ENCODE data around the gene PHF20. TPM values are rescaled to one million over a fixed set of nuclear protein-coding genes. Genes with fewer than 3 reads are reported as not detected.
"Not testable (repeated sequence)": the region's sequence is repeated elsewhere in the genome, so short reads cannot be mapped to it uniquely, and the experiment has no call there.

Gene PHF20
- total RNA-seq, 1 donor from 2014 or later: 76.1 TPM

GRCh38 chr20:35756404-35756803 lies 15.4 kb upstream of the PHF20 start:
- no peak for DNase-seq
- H3K27me3 Mint-ChIP-seq (ENCODE audit: unreplicated experiment): no peaks in the 10 kb centered on the region
- H3K9me3 Mint-ChIP-seq (ENCODE audit: unreplicated experiment): peaks cover 4% of the 10 kb centered on the region
- no peak overlapping the region for H3K4me3 Mint-ChIP-seq (ENCODE audit: unreplicated experiment)
- no peaks in the 10 kb centered on the region for H3K4me1 Mint-ChIP-seq (ENCODE audit: low read depth, unreplicated experiment)
- no peaks in the 10 kb centered on the region for H3K36me3 Mint-ChIP-seq (ENCODE audit: unreplicated experiment)
- H3K27ac Mint-ChIP-seq (ENCODE audit: unreplicated experiment): no peak overlapping the region
- no peak for TF ChIP-seq CTCF (IDR thresholded peaks at IDR 0.05; ENCODE audit: partially characterized antibody, unreplicated experiment)

- TF ChIP-seq CTCF (IDR thresholded peaks at IDR 0.05; ENCODE audit: partially characterized antibody, unreplicated experiment): no peak
- H3K9me3 Mint-ChIP-seq (ENCODE audit: unreplicated experiment): peaks cover 4% of the 10 kb centered on the region
- no peaks in the 10 kb centered on the region for H3K36me3 Mint-ChIP-seq (ENCODE audit: unreplicated experiment)
- no peaks in the 10 kb centered on the region for H3K27me3 Mint-ChIP-seq (ENCODE audit: unreplicated experiment)
- H3K4me3 Mint-ChIP-seq (ENCODE audit: unreplicated experiment): no peak overlapping the region
- H3K4me1 Mint-ChIP-seq (ENCODE audit: low read depth, unreplicated experiment): no peaks in the 10 kb centered on the region
- no peak for DNase-seq
- H3K27ac Mint-ChIP-seq (ENCODE audit: unreplicated experiment): no peak overlapping the region
Measured at GRCh38 chr20:35757098-35757705, 14.6 kb upstream of the PHF20 start.

- not testable (repeated sequence) for H3K27ac Mint-ChIP-seq (ENCODE audit: unreplicated experiment); H3K27me3 Mint-ChIP-seq (ENCODE audit: unreplicated experiment); DNase-seq; H3K4me3 Mint-ChIP-seq (ENCODE audit: unreplicated experiment); H3K9me3 Mint-ChIP-seq (ENCODE audit: unreplicated experiment); H3K4me1 Mint-ChIP-seq (ENCODE audit: low read depth, unreplicated experiment); H3K36me3 Mint-ChIP-seq (ENCODE audit: unreplicated experiment)
Measured at GRCh38 chr20:35761548-35761947, 10.3 kb upstream of the PHF20 start.

GRCh38 chr20:35762461-35762860 lies 9.4 kb upstream of the PHF20 start:
- no peak for DNase-seq
- Mint-ChIP-seq H3K27ac (ENCODE audit: unreplicated experiment) (no peak overlapping the region), H3K9me3 (ENCODE audit: unreplicated experiment) (peaks cover 6% of the 10 kb centered on the region), H3K4me1 (ENCODE audit: low read depth, unreplicated experiment) (peaks cover 1% of the 10 kb centered on the region), H3K36me3 (ENCODE audit: unreplicated experiment) (no peaks in the 10 kb centered on the region), H3K4me3 (ENCODE audit: unreplicated experiment) (peak overlapping the region; percentile 43), H3K27me3 (ENCODE audit: unreplicated experiment) (no peaks in the 10 kb centered on the region)
- no peak for TF ChIP-seq CTCF (IDR thresholded peaks at IDR 0.05; ENCODE audit: partially characterized antibody, unreplicated experiment)

GRCh38 chr20:35764936-35765335 lies 6.9 kb upstream of the PHF20 start:
- H3K4me1 Mint-ChIP-seq (ENCODE audit: low read depth, unreplicated experiment): peaks cover 16% of the 10 kb centered on the region
- DNase-seq; H3K27me3 Mint-ChIP-seq (ENCODE audit: unreplicated experiment): not testable (repeated sequence)

GRCh38 chr20:35766843-35767242 lies 5.0 kb upstream of the PHF20 start:
- Mint-ChIP-seq H3K9me3 (ENCODE audit: unreplicated experiment) (peaks cover 11% of the 10 kb centered on the region), H3K27me3 (ENCODE audit: unreplicated experiment) (peaks cover 5% of the 10 kb centered on the region), H3K27ac (ENCODE audit: unreplicated experiment) (no peak overlapping the region), H3K36me3 (ENCODE audit: unreplicated experiment) (peaks cover 6% of the 10 kb centered on the region), H3K4me1 (ENCODE audit: low read depth, unreplicated experiment) (peaks cover 16% of the 10 kb centered on the region), H3K4me3 (ENCODE audit: unreplicated experiment) (no peak overlapping the region)
- no peak for TF ChIP-seq CTCF (IDR thresholded peaks at IDR 0.05; ENCODE audit: partially characterized antibody, unreplicated experiment)
- DNase-seq: no peak

More at GRCh38 chr20:35764936-35765335, 6.9 kb upstream of the PHF20 start:
- not testable (repeated sequence) for H3K27ac Mint-ChIP-seq (ENCODE audit: unreplicated experiment); H3K9me3 Mint-ChIP-seq (ENCODE audit: unreplicated experiment); H3K4me3 Mint-ChIP-seq (ENCODE audit: unreplicated experiment); H3K36me3 Mint-ChIP-seq (ENCODE audit: unreplicated experiment)
